ENCODE measurements around the gene USP20. TPM values are rescaled to one million over a fixed set of nuclear protein-coding genes. Genes with fewer than 3 reads are reported as not detected.
A peak's percentile ranks its signal among the peaks of the same experiment; 100 is the strongest.

Gene USP20
- total RNA-seq, 8 experiments from 2014 or later: 15.3 to 24.8 (median 20.7) TPM

GRCh38 chr9:129908906-129909305 lies 73.6 kb downstream of the USP20 start:
- peak in 4 of 8 experiments; percentile 46 to 85 (median 61) for ATAC-seq (replicated peaks in 6 of 8)
- in situ Hi-C loops (cut with MboI; ENCODE audit: low pct_unique_long_range_greater_than_20kb in 2 of 9, low sequenced_read_pairs in 9 of 9, unreplicated experiment in 9 of 9): no loop called here
- Histone ChIP-seq H3K4me3 (no peak overlapping the region), H3K4me1 (replicated peaks in 1 of 2) (peaks cover 7 to 13% of the 10 kb centered on the region in 2 donors), H3K27ac (peak overlapping the region; percentile 7 to 48)
- WGBS, 10 experiments: 0 to 80% (median 31%) methylated on average over 1 to 4 of the region's 4 CpGs; no CpG with 5 or more reads in 1 of the 10 experiments

GRCh38 chr9:129909851-129910250 lies 74.6 kb downstream of the USP20 start:
- 0 to 98% (median 90%) methylated on average over 1 to 9 of the region's 9 CpGs; no CpG with 5 or more reads in 1 of the 10 experiments for WGBS, 10 experiments
- H3K4me3 ChIP-seq: no peak overlapping the region
- peaks cover 7 to 13% of the 10 kb centered on the region in 2 donors for H3K4me1 ChIP-seq (replicated peaks in 1 of 2)
- ATAC-seq (replicated peaks in 6 of 8): no peak
- in situ Hi-C loops (cut with MboI; ENCODE audit: low pct_unique_long_range_greater_than_20kb in 2 of 9, low sequenced_read_pairs in 9 of 9, unreplicated experiment in 9 of 9): no loop called here
- H3K27ac ChIP-seq: no peak overlapping the region

DNA sequence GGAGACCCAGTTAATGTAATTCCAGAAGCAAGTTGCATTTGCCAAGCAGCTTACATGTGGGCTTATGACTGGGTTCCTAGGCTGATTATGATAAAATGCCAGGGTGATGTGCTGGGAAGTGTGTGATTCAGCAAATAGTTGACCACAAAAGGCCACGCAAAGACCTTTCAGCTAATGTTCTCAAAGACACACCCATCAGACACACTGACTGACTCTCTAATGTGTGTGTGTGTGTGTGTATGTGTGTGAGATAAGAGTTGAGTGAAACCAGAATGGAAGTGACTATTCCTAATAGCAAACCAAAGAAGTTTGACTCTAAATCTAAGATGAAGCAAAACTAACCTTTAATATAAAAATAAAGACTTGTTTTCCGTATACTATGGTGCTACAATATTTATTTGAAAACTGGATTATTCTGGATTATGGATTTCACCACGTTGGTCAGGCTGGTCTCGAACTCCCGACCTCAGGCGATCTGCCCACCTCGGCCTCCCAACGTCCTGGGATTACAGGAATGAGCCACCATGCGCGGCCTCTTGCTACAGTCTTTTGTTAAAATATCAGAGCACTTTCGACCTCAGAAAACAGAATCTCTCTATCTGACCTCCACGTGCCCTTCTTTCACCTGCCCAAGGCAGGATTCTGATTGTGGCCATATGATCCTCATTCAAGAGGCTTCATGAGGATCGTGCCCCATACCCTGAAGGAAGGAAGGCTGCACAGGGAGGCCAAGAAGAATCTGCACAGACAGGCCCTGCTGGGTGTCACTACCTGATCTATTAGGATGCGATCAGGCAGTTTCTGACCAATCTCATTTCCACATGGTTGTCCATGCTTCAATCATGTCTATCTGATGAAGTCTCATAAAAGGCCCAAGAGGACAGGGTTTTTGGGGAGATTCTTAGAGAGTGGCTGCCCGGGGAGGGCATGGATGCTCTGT lies 75.6 kb downstream of the USP20 start:
- Histone ChIP-seq H3K4me3 (no peak overlapping the region), H3K27ac (no peak overlapping the region), H3K4me1 (replicated peaks in 1 of 2) (peaks cover 7 to 13% of the 10 kb centered on the region in 2 donors)
- WGBS, 10 experiments: 66 to 100% (median 90%) methylated on average over 1 to 12 of the region's 15 CpGs; no CpG with 5 or more reads in 1 of the 10 experiments
- in situ Hi-C loops (cut with MboI; ENCODE audit: low pct_unique_long_range_greater_than_20kb in 2 of 9, low sequenced_read_pairs in 9 of 9, unreplicated experiment in 9 of 9): no loop called here
- peak; percentile 42 to 93 (median 78) for ATAC-seq (replicated peaks in 6 of 8)

GRCh38 chr9:129914051-129914450 lies 78.8 kb downstream of the USP20 start:
- in situ Hi-C loops (cut with MboI; ENCODE audit: low pct_unique_long_range_greater_than_20kb in 2 of 9, low sequenced_read_pairs in 9 of 9, unreplicated experiment in 9 of 9): no loop called here

DNA sequence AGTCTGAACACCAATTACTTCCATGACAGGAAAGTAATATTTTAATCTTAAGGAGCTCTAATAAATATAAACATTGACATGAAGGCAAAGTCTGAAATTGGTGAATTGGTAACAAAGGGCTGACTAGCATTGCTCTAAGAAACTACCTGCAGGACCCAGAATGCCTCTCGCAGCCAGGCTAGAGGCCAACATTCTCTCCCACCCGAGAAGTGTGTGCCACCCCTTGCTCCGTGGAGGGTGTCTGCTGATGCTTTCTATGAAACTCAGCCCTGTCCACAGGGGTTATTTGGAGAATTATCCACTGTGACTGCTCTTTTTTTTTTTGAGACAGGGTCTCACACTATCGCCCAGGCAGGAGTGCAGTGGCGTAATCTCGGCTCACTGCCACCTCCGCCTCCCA lies 81.4 kb downstream of the USP20 start:
- 80 to 98% (median 92%) methylated on average over 1 to 5 of the region's 7 CpGs; no CpG with 5 or more reads in 5 of the 10 experiments for WGBS, 10 experiments
- ATAC-seq (replicated peaks in 6 of 8): no peak
- Histone ChIP-seq H3K27ac (no peak overlapping the region), H3K4me1 (replicated peaks in 1 of 2) (no peaks in the 10 kb centered on the region), H3K4me3 (no peak overlapping the region)
- in situ Hi-C loops (cut with MboI; ENCODE audit: low pct_unique_long_range_greater_than_20kb in 2 of 9, low sequenced_read_pairs in 9 of 9, unreplicated experiment in 9 of 9): no loop called here

More at GRCh38 chr9:129914051-129914450, 78.8 kb downstream of the USP20 start:
- H3K4me1 ChIP-seq (replicated peaks in 1 of 2): peaks cover 1 to 7% of the 10 kb centered on the region in 2 donors
- H3K4me3 ChIP-seq: no peak overlapping the region
- no peak overlapping the region for H3K27ac ChIP-seq
- ATAC-seq (replicated peaks in 6 of 8): no peak
- WGBS, 10 experiments: 88 to 100% (median 95%) methylated on average over 1 to 5 of the region's 5 CpGs; no CpG with 5 or more reads in 3 of the 10 experiments

DNA sequence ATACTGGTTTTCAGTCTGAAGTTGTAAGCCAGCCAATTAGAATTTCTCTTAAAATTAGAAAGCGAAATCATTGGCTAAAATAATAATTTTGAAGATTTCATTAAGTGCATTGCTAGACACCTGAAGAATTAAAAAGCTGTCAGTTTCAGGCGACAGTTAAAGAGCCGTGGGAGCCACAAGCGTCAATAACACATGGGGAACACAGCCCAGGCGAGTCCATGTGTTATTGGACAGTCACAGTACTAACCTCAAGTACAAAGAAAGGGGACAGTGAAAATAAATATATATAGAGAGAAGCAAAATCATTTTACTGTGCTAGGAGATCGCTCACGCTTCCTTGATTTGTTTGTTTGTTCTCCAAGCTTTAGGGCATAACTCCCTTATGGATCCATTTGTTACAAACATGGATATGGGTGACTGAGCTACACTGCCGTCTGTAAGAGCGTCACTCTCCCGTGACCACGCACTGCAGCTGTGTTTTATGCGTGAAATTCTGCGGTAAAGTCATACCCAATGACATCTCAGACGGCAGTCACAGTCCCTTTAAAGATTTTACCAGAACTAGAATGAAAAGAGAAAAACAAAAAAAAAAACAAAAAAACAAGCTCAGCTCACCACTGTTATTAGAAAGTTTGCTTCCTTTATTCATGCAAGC lies 83.2 kb downstream of the USP20 start:
- WGBS, 10 experiments: 71 to 100% (median 95%) methylated on average over 1 to 14 of the region's 14 CpGs
- Histone ChIP-seq H3K4me1 (replicated peaks in 1 of 2) (no peaks in the 10 kb centered on the region), H3K4me3 (no peak overlapping the region), H3K27ac (no peak overlapping the region)
- no peak for ATAC-seq (replicated peaks in 6 of 8)
- in situ Hi-C loops (cut with MboI; ENCODE audit: low pct_unique_long_range_greater_than_20kb in 2 of 9, low sequenced_read_pairs in 9 of 9, unreplicated experiment in 9 of 9): no loop called here

DNA sequence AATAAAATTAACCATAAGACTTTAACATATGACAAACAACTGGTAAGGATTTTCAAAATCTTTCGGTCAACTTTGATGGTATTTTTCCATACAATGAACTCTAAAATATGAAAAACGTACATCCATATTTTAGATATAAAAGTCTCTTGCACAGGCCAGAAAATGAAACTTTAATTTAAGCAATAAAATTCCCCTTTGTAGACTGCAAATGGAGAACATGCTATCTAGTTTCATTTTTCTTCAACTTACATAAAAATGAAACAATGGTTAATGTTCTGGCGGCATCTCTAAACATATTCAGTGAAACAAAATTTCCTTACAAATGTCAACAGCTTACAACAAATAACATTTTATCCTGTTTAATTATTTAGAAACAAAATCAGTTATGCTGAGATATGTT lies 84.0 kb downstream of the USP20 start:
- Histone ChIP-seq H3K4me1 (replicated peaks in 1 of 2) (no peaks in the 10 kb centered on the region), H3K4me3 (no peak overlapping the region), H3K27ac (no peak overlapping the region)
- in situ Hi-C loops (cut with MboI; ENCODE audit: low pct_unique_long_range_greater_than_20kb in 2 of 9, low sequenced_read_pairs in 9 of 9, unreplicated experiment in 9 of 9): no loop called here
- ATAC-seq (replicated peaks in 6 of 8): no peak
- 0 to 100% (median 62%) methylated on average over 1 to 3 of the region's 3 CpGs for WGBS, 10 experiments

GRCh38 chr9:129919841-129920240 lies 84.6 kb downstream of the USP20 start:
- no peaks in the 10 kb centered on the region for H3K4me1 ChIP-seq (replicated peaks in 1 of 2)
- no peak for ATAC-seq (replicated peaks in 6 of 8)
- no peak overlapping the region for H3K27ac ChIP-seq
- WGBS, 10 experiments: 76 to 100% (median 94%) methylated on average over 1 to 3 of the region's 3 CpGs
- in situ Hi-C loops (cut with MboI; ENCODE audit: low pct_unique_long_range_greater_than_20kb in 2 of 9, low sequenced_read_pairs in 9 of 9, unreplicated experiment in 9 of 9): no loop called here
- H3K4me3 ChIP-seq: no peak overlapping the region

DNA sequence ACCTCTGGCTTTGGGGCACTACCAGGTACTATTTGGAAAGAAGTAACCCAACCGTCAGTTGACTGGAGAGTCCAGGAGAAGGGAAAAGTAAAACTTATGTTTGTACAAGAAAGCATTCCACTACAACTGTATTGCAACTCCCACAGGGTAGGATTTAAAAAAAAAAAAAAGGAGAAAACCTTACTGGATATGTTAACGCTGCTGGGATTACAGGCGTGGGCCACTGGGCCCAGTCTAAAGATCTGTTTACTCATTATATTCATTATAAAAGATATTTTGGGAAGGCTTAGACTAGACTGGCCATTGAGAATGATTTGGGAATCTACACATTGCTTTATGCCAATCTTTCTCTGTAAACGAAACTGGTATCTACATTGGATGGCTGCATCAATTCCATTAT lies 86.6 kb downstream of the USP20 start:
- WGBS, 10 experiments: 60 to 97% (median 90%) methylated on average over 1 to 4 of the region's 4 CpGs; no CpG with 5 or more reads in 3 of the 10 experiments
- no peak overlapping the region for H3K4me3 ChIP-seq
- no peak overlapping the region for H3K27ac ChIP-seq
- H3K4me1 ChIP-seq (replicated peaks in 1 of 2): no peaks in the 10 kb centered on the region
- in situ Hi-C loops (cut with MboI; ENCODE audit: low pct_unique_long_range_greater_than_20kb in 2 of 9, low sequenced_read_pairs in 9 of 9, unreplicated experiment in 9 of 9): no loop called here
- peak in 2 of 8 experiments; percentile 58 to 61 for ATAC-seq (replicated peaks in 6 of 8)

- no peak overlapping the region for H3K27ac ChIP-seq
- ATAC-seq (replicated peaks in 6 of 8): no peak
- no peak overlapping the region for H3K4me3 ChIP-seq
- in situ Hi-C loops (cut with MboI; ENCODE audit: low pct_unique_long_range_greater_than_20kb in 2 of 9, low sequenced_read_pairs in 9 of 9, unreplicated experiment in 9 of 9): no loop called here
- H3K4me1 ChIP-seq (replicated peaks in 1 of 2): no peaks in the 10 kb centered on the region
- WGBS, 10 experiments: 60 to 100% (median 93%) methylated on average over 1 to 4 of the region's 6 CpGs; no CpG with 5 or more reads in 1 of the 10 experiments
Observed at GRCh38 chr9:129923589-129923988, 88.3 kb downstream of the USP20 start.

- no peak overlapping the region for H3K4me3 ChIP-seq
- H3K4me1 ChIP-seq (replicated peaks in 1 of 2): peaks cover 13 to 14% of the 10 kb centered on the region in 2 donors
- no peak overlapping the region for H3K27ac ChIP-seq
- peak in 1 of 8 experiments; percentile 27 for ATAC-seq (replicated peaks in 6 of 8)
- WGBS, 10 experiments: 71 to 100% (median 94%) methylated on average over 1 to 9 of the region's 9 CpGs
- in situ Hi-C loops (cut with MboI; ENCODE audit: low pct_unique_long_range_greater_than_20kb in 2 of 9, low sequenced_read_pairs in 9 of 9, unreplicated experiment in 9 of 9): no loop called here
Observed at GRCh38 chr9:129929496-129930125, 94.4 kb downstream of the USP20 start.

- ATAC-seq (replicated peaks in 6 of 8): no peak
- WGBS, 10 experiments: 86 to 100% (median 95%) methylated on average over 1 to 2 of the region's 2 CpGs; no CpG with 5 or more reads in 6 of the 10 experiments
- in situ Hi-C loops (cut with MboI; ENCODE audit: low pct_unique_long_range_greater_than_20kb in 2 of 9, low sequenced_read_pairs in 9 of 9, unreplicated experiment in 9 of 9): no loop called here
- Histone ChIP-seq H3K27ac (no peak overlapping the region), H3K4me3 (no peak overlapping the region), H3K4me1 (replicated peaks in 1 of 2) (peaks cover 13 to 14% of the 10 kb centered on the region in 2 donors)
Observed at GRCh38 chr9:129930743-129931142, 95.5 kb downstream of the USP20 start.

All from motor neuron (in vitro differentiated cells).